ENCODE data around the gene ANKK1.

Gene ANKK1, protein sequence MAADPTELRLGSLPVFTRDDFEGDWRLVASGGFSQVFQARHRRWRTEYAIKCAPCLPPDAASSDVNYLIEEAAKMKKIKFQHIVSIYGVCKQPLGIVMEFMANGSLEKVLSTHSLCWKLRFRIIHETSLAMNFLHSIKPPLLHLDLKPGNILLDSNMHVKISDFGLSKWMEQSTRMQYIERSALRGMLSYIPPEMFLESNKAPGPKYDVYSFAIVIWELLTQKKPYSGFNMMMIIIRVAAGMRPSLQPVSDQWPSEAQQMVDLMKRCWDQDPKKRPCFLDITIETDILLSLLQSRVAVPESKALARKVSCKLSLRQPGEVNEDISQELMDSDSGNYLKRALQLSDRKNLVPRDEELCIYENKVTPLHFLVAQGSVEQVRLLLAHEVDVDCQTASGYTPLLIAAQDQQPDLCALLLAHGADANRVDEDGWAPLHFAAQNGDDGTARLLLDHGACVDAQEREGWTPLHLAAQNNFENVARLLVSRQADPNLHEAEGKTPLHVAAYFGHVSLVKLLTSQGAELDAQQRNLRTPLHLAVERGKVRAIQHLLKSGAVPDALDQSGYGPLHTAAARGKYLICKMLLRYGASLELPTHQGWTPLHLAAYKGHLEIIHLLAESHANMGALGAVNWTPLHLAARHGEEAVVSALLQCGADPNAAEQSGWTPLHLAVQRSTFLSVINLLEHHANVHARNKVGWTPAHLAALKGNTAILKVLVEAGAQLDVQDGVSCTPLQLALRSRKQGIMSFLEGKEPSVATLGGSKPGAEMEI

DNA sequence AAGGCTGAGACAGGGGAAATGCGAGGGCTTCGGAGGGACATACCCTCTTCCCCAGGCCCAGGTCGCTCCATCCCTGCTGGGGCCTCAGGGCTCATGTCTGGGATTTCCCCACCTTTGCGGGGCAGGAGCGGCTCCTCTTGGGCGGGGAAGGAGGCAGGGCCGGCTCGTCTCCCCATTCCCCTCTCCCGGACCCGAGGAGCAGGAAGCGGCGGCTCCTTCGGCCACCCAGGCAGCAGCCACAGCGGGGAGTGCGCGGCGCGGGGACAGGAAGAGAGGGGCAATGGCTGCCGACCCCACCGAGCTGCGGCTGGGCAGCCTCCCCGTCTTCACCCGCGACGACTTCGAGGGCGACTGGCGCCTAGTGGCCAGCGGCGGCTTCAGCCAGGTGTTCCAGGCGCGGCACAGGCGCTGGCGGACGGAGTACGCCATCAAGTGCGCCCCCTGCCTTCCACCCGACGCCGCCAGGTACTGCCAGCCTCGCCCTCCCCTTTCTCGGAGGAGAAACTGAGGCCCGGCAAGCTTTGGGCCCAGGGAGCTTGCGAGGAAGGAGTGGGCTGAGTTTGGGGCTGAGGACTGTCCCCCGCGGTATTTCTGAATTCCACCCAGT is at the start of gene ANKK1:
TSS of gene ANKK1 (plus strand) at position 175 of the 607 bp plus-strand sequence. CDS start at position 281, 106 bp downstream.
- DNase-seq (ENCODE audit: low spot score) = peak; percentile 30

DNA sequence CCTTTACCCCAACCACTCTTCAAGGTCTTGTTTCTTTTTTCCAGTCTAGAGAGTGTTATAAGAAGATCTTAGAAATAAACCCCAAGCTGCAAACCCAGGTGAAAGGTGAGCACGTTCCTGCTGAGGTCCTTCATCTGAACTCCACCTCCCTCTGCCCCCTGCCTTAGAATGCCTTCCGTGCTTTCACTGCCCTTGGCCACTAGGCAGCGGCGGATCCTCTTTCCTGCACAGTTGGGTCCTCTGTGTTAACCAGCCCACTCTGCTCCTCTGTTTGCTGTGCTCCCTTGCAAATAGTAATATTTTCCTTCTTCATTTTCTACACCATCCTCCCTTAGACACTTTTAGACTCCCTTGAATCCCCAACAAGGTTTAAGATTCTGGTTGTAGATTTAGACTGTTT is 48.8 kb upstream of the ANKK1 start:
- no peak for DNase-seq (ENCODE audit: low spot score)

DNA sequence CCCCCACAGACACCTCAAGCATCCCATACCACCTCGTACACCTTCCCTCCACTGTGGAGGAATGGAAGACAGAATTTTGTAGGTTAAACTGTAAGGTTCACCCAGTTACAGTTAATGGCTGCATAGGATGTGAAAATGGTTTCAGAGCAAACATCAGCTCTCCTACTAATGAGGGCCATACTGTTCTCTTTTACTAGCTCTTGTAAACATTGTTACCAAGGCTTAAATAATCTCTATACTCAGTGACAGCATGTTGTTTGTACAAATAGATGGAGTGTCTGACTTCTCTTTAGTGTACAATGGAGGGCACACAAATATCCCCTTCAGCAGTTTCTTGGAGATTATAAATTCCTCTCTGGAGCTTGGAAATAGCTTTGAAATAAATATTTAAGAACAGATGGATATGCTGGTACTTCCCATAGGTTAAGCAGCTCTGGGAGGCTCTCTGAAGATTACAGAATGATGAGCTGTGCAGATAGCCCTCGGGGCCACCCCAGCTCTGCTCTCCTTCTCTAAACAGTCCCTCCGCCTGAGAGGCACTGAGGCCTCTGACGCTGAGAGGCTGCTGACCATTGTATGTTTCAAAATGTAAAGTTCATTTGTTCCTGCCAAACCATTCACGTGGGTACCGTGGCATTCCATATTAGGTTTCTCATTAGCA is 47.5 kb upstream of the ANKK1 start:
- no peak for DNase-seq (ENCODE audit: low spot score)

DNA sequence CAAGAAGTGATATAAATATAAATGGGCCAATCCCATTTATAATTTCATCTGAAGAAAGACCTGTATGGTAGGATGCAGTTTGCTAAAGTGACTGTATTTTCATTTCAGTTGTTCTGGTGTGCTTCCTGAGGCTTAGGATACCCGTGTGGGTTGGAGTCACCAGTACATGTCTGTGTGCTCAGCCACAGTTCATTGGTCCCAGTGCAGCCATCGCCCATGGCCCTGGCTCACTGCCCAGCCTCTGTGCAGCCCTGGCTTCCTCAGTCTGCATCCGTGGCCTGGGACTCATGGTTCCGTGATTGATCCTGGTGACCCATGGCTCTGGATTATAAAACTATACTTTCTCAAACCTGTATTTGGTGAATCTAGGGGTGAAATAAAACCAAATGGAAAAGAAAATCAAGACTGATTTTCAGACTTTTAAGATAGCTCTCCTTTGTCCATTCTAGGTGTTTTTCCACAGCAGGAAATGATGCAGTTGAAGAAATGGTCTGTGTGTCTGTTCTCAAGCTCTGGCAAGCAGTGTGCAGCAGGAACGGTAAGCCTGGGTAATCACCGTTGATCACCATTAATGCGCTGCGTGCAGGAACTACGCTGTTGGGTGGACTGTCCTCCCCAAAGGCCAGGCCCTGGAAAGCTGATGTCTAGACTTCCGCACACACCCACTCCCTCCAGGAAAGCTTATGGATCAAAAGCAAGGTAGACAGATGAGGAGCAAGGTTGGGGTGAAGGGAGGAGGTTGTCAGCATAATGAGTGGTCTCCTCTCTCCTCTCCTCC is 46.0 kb upstream of the ANKK1 start:
- DNase-seq (ENCODE audit: low spot score) = no peak

DNA sequence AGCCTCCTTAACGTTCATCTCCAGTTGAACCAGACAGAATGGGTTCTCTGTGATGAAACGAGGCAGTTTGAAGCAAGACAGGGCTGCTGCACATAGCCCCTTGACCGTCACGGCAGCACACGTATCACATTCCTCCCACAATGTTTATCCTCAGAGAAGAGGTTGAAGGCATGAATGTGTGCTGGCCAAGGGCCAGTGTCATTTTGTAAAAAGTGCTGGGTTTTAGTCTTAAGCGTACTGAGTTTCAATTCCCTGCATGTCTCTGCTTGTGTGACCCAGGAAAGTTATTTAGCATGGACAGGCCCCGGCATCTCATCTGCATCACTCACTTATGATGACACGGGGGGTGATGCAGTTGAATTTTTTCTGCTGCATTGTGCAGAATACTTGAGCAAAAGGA is 41.6 kb upstream of the ANKK1 start:
- DNase-seq (ENCODE audit: low spot score) = no peak

DNA sequence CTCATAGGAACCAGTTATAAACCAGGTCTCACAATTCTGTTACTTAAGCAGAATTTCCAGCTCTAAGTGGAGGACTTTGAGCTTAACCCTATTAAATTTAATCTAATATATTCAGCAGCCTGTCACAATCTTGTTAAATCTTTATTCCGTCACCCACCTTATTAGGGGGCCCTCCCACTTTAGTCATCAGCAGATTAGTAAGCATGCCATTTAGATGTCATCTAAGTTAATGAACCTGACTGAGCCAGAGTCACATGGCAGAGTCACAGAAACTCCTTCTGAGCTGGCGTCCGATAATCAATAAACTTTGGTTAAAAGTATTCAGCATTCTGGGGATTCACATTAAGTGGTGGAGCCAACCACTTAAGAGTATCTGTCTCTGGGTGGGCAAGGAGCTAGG is 38.1 kb upstream of the ANKK1 start:
- no peak for DNase-seq (ENCODE audit: low spot score)

DNA sequence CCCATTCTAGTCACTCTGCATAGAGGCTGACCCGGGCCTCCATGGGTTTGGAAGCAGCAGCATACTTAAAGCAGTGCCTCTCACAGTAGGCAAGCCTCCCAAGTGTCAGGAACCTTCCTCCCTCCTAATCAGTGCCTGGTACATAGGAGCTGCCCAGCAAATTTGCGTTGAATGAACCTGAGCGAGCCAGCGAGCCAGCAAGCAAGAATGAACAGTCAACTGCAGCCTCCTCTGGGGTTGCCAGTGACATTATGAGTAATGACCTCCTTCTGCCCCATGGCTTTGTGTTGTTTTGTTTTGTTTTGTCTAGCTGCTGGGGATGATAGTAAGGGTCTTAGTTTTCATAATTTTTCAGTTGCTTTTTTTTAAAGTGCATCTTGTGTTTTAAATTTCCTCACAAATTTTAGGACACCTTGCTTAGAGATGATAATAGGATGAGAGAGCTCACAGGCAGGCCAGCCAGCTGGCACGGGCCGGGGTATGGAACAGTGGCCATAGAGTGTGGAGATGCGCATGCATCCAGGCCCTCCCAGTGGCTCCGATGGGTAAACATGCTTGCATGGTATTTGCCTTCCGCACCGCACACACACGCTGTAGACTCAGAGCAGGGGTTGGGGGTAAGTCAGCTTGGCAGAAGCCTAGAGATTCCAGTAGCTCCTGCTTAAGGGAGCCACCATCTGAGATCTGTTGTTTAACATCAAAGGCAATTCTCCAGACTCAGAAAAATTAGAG is 37.1 kb upstream of the ANKK1 start:
- DNase-seq (ENCODE audit: low spot score) = no peak

DNA sequence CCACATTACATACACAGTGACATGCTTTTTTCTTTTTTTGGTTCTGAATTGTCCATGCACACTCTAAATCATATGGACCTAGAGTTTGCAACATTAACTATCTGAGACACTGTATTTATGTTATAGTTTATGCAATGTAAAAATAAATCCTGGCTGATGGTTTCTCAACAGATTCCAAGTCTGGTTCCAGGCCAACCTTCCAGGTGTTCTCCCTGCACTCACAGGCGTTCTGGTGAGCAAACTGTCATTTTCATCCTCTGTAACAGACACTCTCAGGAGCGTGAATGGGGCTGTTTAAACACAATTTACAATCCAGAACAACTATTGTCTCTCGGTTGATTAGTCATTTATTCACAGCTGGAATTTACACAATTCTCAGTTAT is 36.5 kb upstream of the ANKK1 start:
- DNase-seq (ENCODE audit: low spot score) = no peak

DNA sequence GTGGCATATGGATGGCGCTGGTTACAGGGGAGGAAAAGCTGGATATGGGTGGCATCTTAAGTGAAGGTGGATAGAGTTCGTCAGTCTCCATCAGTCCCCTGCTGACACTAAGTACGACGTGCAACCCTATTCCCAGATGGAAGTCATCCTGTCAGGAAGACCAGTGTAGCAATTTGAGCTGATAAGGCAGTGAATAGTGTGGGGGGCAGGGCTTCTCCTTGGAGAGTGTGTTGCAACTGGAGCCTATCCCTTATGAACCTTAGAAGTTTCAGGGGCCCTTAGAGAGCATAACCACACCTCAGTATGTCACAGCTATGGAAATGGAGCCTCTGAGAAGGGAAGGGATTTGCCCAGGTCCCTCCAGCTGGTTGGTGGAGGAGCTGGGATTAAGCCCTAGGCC is 36.1 kb upstream of the ANKK1 start:
- no peak for DNase-seq (ENCODE audit: low spot score)

DNA sequence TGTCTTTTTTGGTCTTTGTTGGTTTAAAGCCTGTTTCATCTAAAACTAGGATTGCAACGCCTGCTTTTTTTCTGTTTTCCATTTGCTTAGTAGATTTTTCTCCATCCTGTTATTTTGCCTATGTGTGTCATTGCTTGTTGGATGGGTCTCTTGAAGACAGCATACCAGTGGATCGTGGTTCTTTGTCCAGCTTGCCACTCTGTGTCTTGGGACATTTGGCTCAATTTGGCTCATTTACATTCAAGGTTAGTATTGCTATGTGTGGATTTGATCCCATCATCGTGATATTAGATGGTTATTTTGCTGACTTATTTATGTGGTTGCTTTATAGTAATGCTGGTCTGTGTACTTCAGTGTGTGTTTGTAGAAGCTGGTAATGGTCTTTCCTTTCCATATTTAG is 31.4 kb upstream of the ANKK1 start:
- no peak for DNase-seq (ENCODE audit: low spot score)

DNA sequence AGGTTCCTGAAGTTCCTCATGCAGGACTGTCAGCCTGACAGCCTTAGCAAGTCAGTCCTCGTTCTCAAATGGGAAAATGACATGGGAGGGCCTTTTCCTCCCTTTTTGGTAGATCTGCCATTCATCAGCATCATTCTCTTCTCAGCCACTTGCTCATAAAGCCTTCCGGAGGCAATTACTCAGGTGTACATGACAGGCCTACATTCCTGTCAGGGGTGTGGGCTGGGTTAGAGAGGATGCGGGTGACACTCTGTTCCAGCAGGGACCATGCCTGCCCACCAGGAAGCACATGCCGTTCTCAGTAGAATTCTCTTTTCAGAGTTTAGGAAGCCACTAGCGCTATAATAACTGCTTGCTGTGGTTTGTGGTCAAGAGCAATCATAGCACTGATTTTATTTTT is 24.2 kb upstream of the ANKK1 start:
- DNase-seq (ENCODE audit: low spot score) = no peak

DNA sequence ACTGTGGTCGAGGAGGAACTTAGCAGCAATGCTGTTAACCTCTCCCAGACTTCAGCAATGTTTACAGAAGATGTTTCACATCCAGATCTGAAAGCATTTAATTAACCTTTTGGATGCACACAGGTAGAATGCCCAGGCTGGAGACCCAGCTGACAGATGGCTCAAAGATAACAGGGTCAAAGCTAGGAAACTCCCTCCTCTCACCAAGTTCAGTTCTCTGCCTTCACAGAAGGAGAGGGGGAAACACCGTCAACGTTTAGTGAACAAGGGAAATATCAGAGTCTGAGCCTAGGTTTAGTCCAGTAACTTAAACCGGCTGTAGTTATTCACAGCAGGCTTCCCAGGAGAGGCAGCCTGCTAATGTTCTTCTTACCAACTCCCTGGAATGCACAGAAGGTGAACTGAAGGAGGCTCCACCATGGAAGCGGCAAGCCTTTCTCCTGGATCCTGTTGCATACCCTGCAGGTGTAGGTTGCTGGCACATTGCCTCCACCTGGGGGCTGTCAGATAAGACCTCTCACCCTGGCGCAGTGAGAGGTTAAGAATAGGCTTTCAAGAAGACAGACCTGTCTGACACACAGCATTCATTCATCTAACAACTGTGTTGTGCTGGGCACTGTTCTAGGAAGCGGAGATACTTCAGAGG is 23.5 kb upstream of the ANKK1 start:
- no peak for DNase-seq (ENCODE audit: low spot score)

DNA sequence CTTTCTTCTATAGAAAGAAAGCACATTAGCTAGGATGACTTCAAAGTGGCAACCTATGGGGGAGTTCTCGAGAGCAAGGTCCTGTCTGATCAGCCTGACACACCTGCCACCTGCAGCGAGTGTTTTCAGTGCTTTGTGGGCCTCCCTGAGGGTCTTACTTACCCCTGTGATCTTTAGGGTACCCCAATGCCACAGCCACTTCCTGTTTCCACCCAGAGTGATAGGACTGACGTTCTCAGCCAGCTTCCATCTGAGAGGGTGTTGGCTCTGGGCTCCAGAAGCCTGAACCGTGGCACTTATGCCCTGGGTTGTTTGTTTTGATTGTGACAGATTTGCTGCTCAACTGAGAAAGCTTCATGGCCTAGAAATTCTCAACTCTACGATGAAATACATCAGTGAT is 21.7 kb upstream of the ANKK1 start:
- no peak for DNase-seq (ENCODE audit: low spot score)

DNA sequence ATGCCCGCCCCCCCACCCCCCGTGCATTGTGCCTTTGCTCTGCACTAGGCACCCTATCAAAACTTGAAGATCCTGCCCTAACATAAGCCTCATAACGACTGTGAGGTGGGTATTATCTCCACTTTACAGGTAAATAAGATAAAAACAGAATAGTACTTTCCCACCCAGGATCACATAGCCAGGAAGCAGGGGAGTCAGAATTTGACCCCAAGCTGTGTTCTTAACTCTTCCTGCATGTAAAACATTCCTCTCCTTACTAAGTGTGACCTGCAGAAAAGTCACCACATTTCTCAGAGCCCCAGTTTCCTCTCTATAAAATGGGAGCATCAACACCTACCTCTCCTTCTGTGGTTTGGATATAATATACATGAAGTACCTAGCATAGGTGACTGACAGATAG is 18.2 kb upstream of the ANKK1 start:
- no peak for DNase-seq (ENCODE audit: low spot score)

DNA sequence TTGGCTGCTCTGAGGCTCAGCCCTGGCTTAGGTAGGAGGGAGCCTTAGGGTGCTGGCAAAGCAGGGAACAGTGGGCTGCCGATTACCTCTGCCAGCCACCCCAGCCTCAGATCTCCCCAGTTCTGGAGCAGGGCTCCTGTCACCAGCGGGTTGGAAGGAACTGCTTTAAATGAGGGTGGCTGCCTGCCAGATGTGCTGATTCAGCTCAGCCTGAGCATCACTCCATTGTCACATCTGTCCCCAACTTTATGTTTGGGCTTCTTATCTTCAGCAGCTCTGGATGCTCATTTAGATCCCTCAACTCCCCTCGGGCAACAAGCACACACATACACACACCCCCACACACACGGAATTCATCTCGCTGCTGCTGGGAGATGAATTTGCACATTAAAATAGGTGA is 16.9 kb upstream of the ANKK1 start:
- no peak for DNase-seq (ENCODE audit: low spot score)

DNA sequence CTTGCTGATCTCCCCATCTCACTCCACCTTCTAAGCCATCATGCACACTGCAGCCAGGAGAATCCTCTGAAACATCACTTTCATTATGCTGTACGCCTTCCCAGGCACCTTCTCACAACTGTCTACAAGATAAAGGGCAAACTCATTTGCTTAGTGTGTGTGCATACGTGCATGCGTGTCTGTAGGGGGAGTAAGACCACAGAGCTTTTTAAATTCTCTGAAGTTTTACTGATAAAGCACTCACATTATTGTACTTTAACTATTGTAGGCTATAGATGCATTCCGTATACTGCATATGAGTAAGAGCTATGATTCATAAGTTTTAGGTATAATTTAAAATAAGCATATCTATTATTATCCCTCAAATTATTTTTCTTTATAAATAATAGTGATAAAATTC is 15.3 kb upstream of the ANKK1 start:
- DNase-seq (ENCODE audit: low spot score) = no peak

DNA sequence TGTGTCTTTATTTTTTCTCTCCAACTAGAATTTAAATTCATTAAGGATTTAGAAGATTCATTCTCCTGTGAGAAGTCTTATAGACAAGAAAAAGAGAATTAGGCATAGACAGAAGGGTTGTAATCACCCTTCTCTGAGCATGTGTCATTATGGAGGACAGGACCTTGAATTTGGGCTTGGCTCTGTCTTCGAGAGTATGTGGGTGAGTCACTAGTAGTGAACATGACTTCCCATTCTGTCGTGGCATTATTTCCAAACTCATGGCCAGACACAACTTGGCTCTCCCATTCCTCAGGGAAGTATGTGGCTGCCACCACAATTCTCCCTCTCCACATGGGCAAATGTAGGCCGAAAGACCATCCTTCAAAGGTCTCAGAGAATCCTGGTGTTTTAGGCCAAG is 14.3 kb upstream of the ANKK1 start:
- DNase-seq (ENCODE audit: low spot score) = no peak

DNA sequence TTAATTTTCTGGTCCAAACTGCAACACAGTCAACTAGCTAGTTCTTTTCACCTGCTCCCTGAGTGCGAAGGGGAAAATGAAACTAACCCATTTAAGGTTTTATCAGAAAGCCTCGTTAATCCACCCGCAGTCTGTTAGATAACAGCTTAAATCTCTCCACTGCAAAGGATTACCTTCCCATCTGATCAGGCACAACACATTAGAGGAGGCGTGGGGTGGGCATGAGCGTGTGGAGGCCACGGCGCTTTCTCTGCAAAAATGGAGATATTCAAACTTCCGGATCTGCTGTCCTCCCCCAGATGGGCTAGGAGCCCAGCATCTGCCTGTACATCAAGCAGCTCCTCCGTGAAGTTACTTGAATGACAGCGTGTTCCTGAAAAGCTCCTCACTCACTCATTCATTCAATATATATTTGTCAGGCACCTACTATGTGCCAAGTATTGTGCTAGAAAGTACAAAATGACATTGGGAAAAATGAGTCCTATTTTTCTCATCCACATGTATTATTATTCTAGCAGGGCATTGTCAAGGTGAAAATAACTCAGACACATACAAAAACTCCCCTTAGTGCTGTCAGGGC is 13.5 kb upstream of the ANKK1 start:
- no peak for DNase-seq (ENCODE audit: low spot score)

DNA sequence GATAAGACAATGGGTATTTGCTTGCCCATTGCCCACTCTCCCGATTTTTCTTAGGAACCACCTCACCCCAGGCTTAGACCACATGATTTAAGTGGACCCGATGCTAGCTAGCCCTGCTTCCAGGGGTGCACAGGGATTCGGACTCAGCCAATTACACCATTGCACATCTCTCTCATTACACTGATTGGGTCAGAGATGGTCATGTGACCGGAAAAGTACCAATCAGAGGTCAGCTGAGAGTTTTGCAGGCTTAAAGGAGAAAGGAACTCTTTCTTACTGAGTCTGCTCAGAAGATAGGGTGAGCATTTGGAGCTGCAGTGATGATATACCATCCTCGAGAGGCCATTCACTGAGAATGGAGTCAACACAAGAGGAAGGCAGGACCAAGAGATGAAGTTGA is 12.2 kb upstream of the ANKK1 start:
- no peak for DNase-seq (ENCODE audit: low spot score)

DNA sequence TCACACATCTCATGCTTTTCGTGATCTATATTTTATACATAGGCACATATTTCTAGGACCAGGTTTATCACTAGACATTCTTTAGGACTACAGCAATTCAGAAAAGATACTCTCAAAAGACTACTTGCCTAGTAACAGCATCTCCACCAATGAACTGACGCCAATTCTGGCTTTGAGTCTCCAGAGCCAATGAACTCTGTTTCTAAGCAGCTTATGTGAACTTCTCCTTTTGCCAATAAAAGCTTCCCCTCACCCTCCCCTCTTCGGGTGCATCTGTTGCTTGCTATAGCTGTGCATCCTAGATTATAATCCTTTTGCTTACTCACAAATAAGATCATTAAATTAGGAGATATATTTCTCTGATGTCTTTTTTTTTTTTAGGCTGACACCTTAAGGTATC is 11.4 kb upstream of the ANKK1 start:
- DNase-seq (ENCODE audit: low spot score) = no peak

Measured in HuH-7 (cell line).